Tibial artery (tissue), 4 donors: ENCODE measurements around the gene HECTD4.
"Not testable (repeated sequence)": the region's sequence is repeated elsewhere in the genome, so short reads cannot be mapped to it uniquely, and the experiment has no call there.

ENCODE experiments used
- DNase-seq, 2 donors: peaks; one replicate each; pipeline ENCODE4 v3.0.0-alpha.2; 2019
- H3K27ac ChIP-seq, 2 donors: fragments of 200-600 bp; sonication (generic) in 1 of 2; 1 replicate in 1 of 2; 2 replicates in 1 of 2; pipeline ENCODE4 v1.5.1; 2018 to 2019; ENCODE audit warnings: mild to moderate bottlenecking in 1 of 2
- H3K27me3 ChIP-seq, 2 donors: fragments of 200-600 bp; sonication (generic) in 1 of 2; one replicate each; pipeline versions ENCODE4 v1.5.1 to v1.6.0; 2016 to 2019
- H3K36me3 ChIP-seq, 3 donors: fragments of 200-600 bp; sonication (generic) in 2 of 3; one replicate each; pipeline ENCODE4 v1.5.1; 2016 to 2019; ENCODE audit warnings: mild to moderate bottlenecking in 2 of 3
- H3K4me1 ChIP-seq, 4 donors: fragments of 200-600 bp; sonication (generic) in 2 of 4; 1 replicate in 3 of 4; 2 replicates in 1 of 4; pipeline ENCODE4 v1.5.1; 2016 to 2019
- H3K4me3 ChIP-seq, 2 donors: fragments of 200-600 bp; sonication (generic) in 1 of 2; 1 replicate in 1 of 2; 2 replicates in 1 of 2; pipeline ENCODE4 v1.5.1; 2018 to 2019; ENCODE audit warnings: mild to moderate bottlenecking in 2 of 2
- H3K9me3 ChIP-seq, 3 donors: fragments of 200-600 bp; sonication (generic) in 1 of 3; one replicate each; pipeline ENCODE4 v1.5.1; 2016 to 2019
- CTCF ChIP-seq, 2 experiments: fragments of 200-600 bp in 1 of 2; fragments of 450-650 bp in 1 of 2; IDR thresholded peaks; one replicate each; pipeline ENCODE4 v1.5.1; 2017 to 2019; ENCODE audit warnings: antibody characterized with exemption in 2 of 2, mild to moderate bottlenecking in 1 of 2, moderate library complexity in 1 of 2
- intact Hi-C: fragments of 100-400 bp; cut with DNase I; formaldehyde crosslinking; loops from one replicate; pipeline ENCODE4 v1.15.0; 2023; ENCODE audit warnings: low total_unique reads

The HECTD4 gene

GRCh38 chr12:112342587-112342986 is 39.6 kb downstream of the HECTD4 start:
- intact Hi-C loops, result no loop called here
- Histone ChIP-seq H3K9me3 (peaks cover 0 to 9% (median 0%) of the 10 kb centered on the region in 3 donors), H3K36me3 (peaks cover 0 to 8% (median 0%) of the 10 kb centered on the region in 3 donors), H3K27me3 (no peaks in the 10 kb centered on the region), H3K4me3 (no peak overlapping the region), H3K27ac (no peak overlapping the region), H3K4me1 (peaks cover 0 to 10% (median 4%) of the 10 kb centered on the region in 4 donors)
- DNase-seq, result no peak
- no peak for TF ChIP-seq CTCF (IDR thresholded peaks at IDR 0.05)

GRCh38 chr12:112341046-112341825 is 41.0 kb downstream of the HECTD4 start:
- Histone ChIP-seq H3K4me3 (no peak overlapping the region), H3K27ac (no peak overlapping the region), H3K4me1 (peaks cover 0 to 10% (median 4%) of the 10 kb centered on the region in 4 donors), H3K9me3 (peaks cover 0 to 9% (median 0%) of the 10 kb centered on the region in 3 donors), H3K27me3 (no peaks in the 10 kb centered on the region), H3K36me3 (peaks cover 0 to 8% (median 0%) of the 10 kb centered on the region in 3 donors)
- no peak for DNase-seq
- TF ChIP-seq CTCF (IDR thresholded peaks at IDR 0.05), result no peak
- intact Hi-C loops, result no loop called here

GRCh38 chr12:112340230-112340629 is 42.0 kb downstream of the HECTD4 start:
- no peak for TF ChIP-seq CTCF (IDR thresholded peaks at IDR 0.05)
- Histone ChIP-seq H3K36me3 (peaks cover 0 to 8% (median 0%) of the 10 kb centered on the region in 3 donors), H3K9me3 (peaks cover 0 to 9% (median 0%) of the 10 kb centered on the region in 3 donors), H3K4me3 (no peak overlapping the region), H3K27me3 (no peaks in the 10 kb centered on the region), H3K4me1 (peaks cover 0 to 8% (median 3%) of the 10 kb centered on the region in 4 donors), H3K27ac (no peak overlapping the region)
- no peak for DNase-seq
- intact Hi-C loops, result no loop called here

- H3K36me3 ChIP-seq, H3K27me3 ChIP-seq, H3K9me3 ChIP-seq, H3K4me3 ChIP-seq, intact Hi-C loops, H3K4me1 ChIP-seq, H3K27ac ChIP-seq, DNase-seq: not testable (repeated sequence)
Observed at GRCh38 chr12:112334999-112335398, 47.2 kb downstream of the HECTD4 start.

- DNase-seq, result no peak
- H3K27me3 ChIP-seq, result no peaks in the 10 kb centered on the region
- H3K9me3 ChIP-seq, result peaks cover 0 to 4% (median 0%) of the 10 kb centered on the region in 3 donors
- no peak for TF ChIP-seq CTCF (IDR thresholded peaks at IDR 0.05)
- H3K36me3 ChIP-seq, result peaks cover 0 to 3% (median 0%) of the 10 kb centered on the region in 3 donors
- no peak overlapping the region for H3K4me3 ChIP-seq
- H3K27ac ChIP-seq, result no peak overlapping the region
- H3K4me1 ChIP-seq, result peaks cover 0 to 8% (median 0%) of the 10 kb centered on the region in 4 donors
- intact Hi-C loops, result no loop called here
Observed at GRCh38 chr12:112333019-112333418, 49.2 kb downstream of the HECTD4 start.

- H3K9me3 ChIP-seq, result no peaks in the 10 kb centered on the region
- H3K27me3 ChIP-seq, result no peaks in the 10 kb centered on the region
- TF ChIP-seq CTCF (IDR thresholded peaks at IDR 0.05), result no peak
- peaks cover 0 to 8% (median 0%) of the 10 kb centered on the region in 4 donors for H3K4me1 ChIP-seq
- no peaks in the 10 kb centered on the region for H3K36me3 ChIP-seq
- intact Hi-C loops, result no loop called here
- H3K4me3 ChIP-seq, result no peak overlapping the region
- DNase-seq, result no peak
- H3K27ac ChIP-seq, result no peak overlapping the region
Observed at GRCh38 chr12:112331886-112332285, 50.3 kb downstream of the HECTD4 start.
